ENCODE data around the gene PHF3.
"Not testable (repeated sequence)": the region's sequence is repeated elsewhere in the genome, so short reads cannot be mapped to it uniquely, and the experiment has no call there.

The PHF3 gene

DNA sequence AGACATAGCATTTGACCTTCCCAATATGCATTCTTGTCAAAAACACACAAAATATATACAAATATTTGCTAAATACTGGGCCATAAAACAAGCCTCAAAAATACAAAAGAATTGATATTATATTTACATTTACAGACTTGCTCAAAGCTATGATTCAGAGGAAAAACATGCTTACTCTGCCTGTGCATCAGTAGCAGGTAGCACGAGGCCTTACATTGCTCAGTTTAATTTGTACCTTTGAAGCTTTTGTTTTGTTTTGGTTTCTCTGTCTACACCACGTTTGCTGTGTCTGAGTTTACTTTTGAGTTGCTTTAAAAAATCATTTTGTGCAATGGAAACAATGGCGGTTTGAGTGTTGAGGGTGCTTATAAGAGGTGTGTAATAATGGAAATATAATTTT lies 99.3 kb downstream of the PHF3 start:
- no peaks in the 10 kb centered on the region for H3K4me1 ChIP-seq (ENCODE audit: control insufficient read depth, insufficient read depth, low read length)
- 93 to 94% methylated on average over 2 of the region's 3 CpGs for WGBS, 2 experiments
- H3K36me3 ChIP-seq (ENCODE audit: control insufficient read depth, insufficient read depth, low read length), result no peaks in the 10 kb centered on the region
- H3K27me3 ChIP-seq (ENCODE audit: control insufficient read depth, insufficient read depth, low read length, poor library complexity, severe bottlenecking), result no peaks in the 10 kb centered on the region
- no peaks in the 10 kb centered on the region for H3K9me3 ChIP-seq (ENCODE audit: control insufficient read depth, low read length)
- H3K27ac ChIP-seq (ENCODE audit: insufficient read depth, low read depth, low read length, poor library complexity, severe bottlenecking), result no peak overlapping the region
- no peak overlapping the region for H3K4me3 ChIP-seq (ENCODE audit: insufficient read depth, low read depth, low read length)

GRCh38 chr6:63738190-63738589 lies 102.6 kb downstream of the PHF3 start:
- not testable (repeated sequence) for H3K4me1 ChIP-seq (ENCODE audit: control insufficient read depth, insufficient read depth, low read length); H3K4me3 ChIP-seq (ENCODE audit: insufficient read depth, low read depth, low read length); H3K27me3 ChIP-seq (ENCODE audit: control insufficient read depth, insufficient read depth, low read length, poor library complexity, severe bottlenecking); H3K27ac ChIP-seq (ENCODE audit: insufficient read depth, low read depth, low read length, poor library complexity, severe bottlenecking); H3K36me3 ChIP-seq (ENCODE audit: control insufficient read depth, insufficient read depth, low read length); H3K9me3 ChIP-seq (ENCODE audit: control insufficient read depth, low read length)
- no CpG with 5 or more reads among the region's 2 CpGs for WGBS, 2 experiments

- Histone ChIP-seq H3K27me3 (ENCODE audit: control insufficient read depth, insufficient read depth, low read length, poor library complexity, severe bottlenecking) (no peaks in the 10 kb centered on the region), H3K4me3 (ENCODE audit: insufficient read depth, low read depth, low read length) (no peak overlapping the region), H3K36me3 (ENCODE audit: control insufficient read depth, insufficient read depth, low read length) (no peaks in the 10 kb centered on the region), H3K9me3 (ENCODE audit: control insufficient read depth, low read length) (no peaks in the 10 kb centered on the region), H3K4me1 (ENCODE audit: control insufficient read depth, insufficient read depth, low read length) (no peaks in the 10 kb centered on the region), H3K27ac (ENCODE audit: insufficient read depth, low read depth, low read length, poor library complexity, severe bottlenecking) (no peak overlapping the region)
- WGBS, 2 experiments, result 70 to 93% methylated on average over 1 of the region's 1 CpG
These were observed 103.6 kb downstream of the PHF3 start for GRCh38 chr6:63739094-63739687.

- Histone ChIP-seq H3K4me1 (ENCODE audit: control insufficient read depth, insufficient read depth, low read length) (no peaks in the 10 kb centered on the region), H3K27ac (ENCODE audit: insufficient read depth, low read depth, low read length, poor library complexity, severe bottlenecking) (no peak overlapping the region), H3K9me3 (ENCODE audit: control insufficient read depth, low read length) (no peaks in the 10 kb centered on the region), H3K4me3 (ENCODE audit: insufficient read depth, low read depth, low read length) (no peak overlapping the region), H3K27me3 (ENCODE audit: control insufficient read depth, insufficient read depth, low read length, poor library complexity, severe bottlenecking) (no peaks in the 10 kb centered on the region), H3K36me3 (ENCODE audit: control insufficient read depth, insufficient read depth, low read length) (no peaks in the 10 kb centered on the region)
- 87 to 100% methylated on average over 1 to 2 of the region's 2 CpGs for WGBS, 2 experiments
These were observed 105.1 kb downstream of the PHF3 start for GRCh38 chr6:63740709-63741108.

GRCh38 chr6:63742060-63742459 lies 106.5 kb downstream of the PHF3 start:
- Histone ChIP-seq H3K27me3 (ENCODE audit: control insufficient read depth, insufficient read depth, low read length, poor library complexity, severe bottlenecking) (no peaks in the 10 kb centered on the region), H3K27ac (ENCODE audit: insufficient read depth, low read depth, low read length, poor library complexity, severe bottlenecking) (no peak overlapping the region), H3K4me3 (ENCODE audit: insufficient read depth, low read depth, low read length) (no peak overlapping the region), H3K36me3 (ENCODE audit: control insufficient read depth, insufficient read depth, low read length) (no peaks in the 10 kb centered on the region), H3K4me1 (ENCODE audit: control insufficient read depth, insufficient read depth, low read length) (no peaks in the 10 kb centered on the region), H3K9me3 (ENCODE audit: control insufficient read depth, low read length) (no peaks in the 10 kb centered on the region)

GRCh38 chr6:63743691-63744090 lies 108.1 kb downstream of the PHF3 start:
- Histone ChIP-seq H3K27me3 (ENCODE audit: control insufficient read depth, insufficient read depth, low read length, poor library complexity, severe bottlenecking) (no peaks in the 10 kb centered on the region), H3K4me1 (ENCODE audit: control insufficient read depth, insufficient read depth, low read length) (no peaks in the 10 kb centered on the region), H3K27ac (ENCODE audit: insufficient read depth, low read depth, low read length, poor library complexity, severe bottlenecking) (no peak overlapping the region), H3K36me3 (ENCODE audit: control insufficient read depth, insufficient read depth, low read length) (no peaks in the 10 kb centered on the region), H3K4me3 (ENCODE audit: insufficient read depth, low read depth, low read length) (no peak overlapping the region), H3K9me3 (ENCODE audit: control insufficient read depth, low read length) (no peaks in the 10 kb centered on the region)

GRCh38 chr6:63744810-63745209 lies 109.2 kb downstream of the PHF3 start:
- H3K36me3 ChIP-seq (ENCODE audit: control insufficient read depth, insufficient read depth, low read length), result no peaks in the 10 kb centered on the region
- no peaks in the 10 kb centered on the region for H3K27me3 ChIP-seq (ENCODE audit: control insufficient read depth, insufficient read depth, low read length, poor library complexity, severe bottlenecking)
- no peaks in the 10 kb centered on the region for H3K9me3 ChIP-seq (ENCODE audit: control insufficient read depth, low read length)
- 84 to 86% methylated on average over 4 of the region's 4 CpGs for WGBS, 2 experiments
- H3K4me3 ChIP-seq (ENCODE audit: insufficient read depth, low read depth, low read length), result no peak overlapping the region
- H3K27ac ChIP-seq (ENCODE audit: insufficient read depth, low read depth, low read length, poor library complexity, severe bottlenecking), result no peak overlapping the region
- no peaks in the 10 kb centered on the region for H3K4me1 ChIP-seq (ENCODE audit: control insufficient read depth, insufficient read depth, low read length)

DNA sequence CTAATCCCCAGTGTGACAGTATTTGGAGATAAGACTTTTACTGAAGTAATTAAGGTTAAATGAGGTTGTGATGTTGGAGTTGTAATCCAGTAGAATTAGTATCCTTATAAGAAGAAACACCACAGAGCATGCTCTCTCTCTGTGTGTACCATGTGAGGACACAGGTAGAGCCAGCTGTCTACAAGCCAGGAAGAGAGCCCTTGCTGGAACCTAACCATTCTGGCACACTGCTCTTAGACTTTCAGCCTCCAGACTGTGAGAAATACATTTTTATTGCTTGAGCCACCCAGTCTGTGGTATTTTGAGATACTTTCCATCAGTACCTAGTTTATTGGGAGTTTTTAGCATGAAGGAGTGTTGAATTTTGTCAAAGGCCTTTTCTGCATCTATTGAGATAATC lies 110.2 kb downstream of the PHF3 start:
- no peaks in the 10 kb centered on the region for H3K27me3 ChIP-seq (ENCODE audit: control insufficient read depth, insufficient read depth, low read length, poor library complexity, severe bottlenecking)
- no peak overlapping the region for H3K27ac ChIP-seq (ENCODE audit: insufficient read depth, low read depth, low read length, poor library complexity, severe bottlenecking)
- no peak overlapping the region for H3K4me3 ChIP-seq (ENCODE audit: insufficient read depth, low read depth, low read length)
- no peaks in the 10 kb centered on the region for H3K9me3 ChIP-seq (ENCODE audit: control insufficient read depth, low read length)
- no peaks in the 10 kb centered on the region for H3K4me1 ChIP-seq (ENCODE audit: control insufficient read depth, insufficient read depth, low read length)
- no peaks in the 10 kb centered on the region for H3K36me3 ChIP-seq (ENCODE audit: control insufficient read depth, insufficient read depth, low read length)

- Histone ChIP-seq H3K9me3 (ENCODE audit: control insufficient read depth, low read length) (no peaks in the 10 kb centered on the region), H3K4me3 (ENCODE audit: insufficient read depth, low read depth, low read length) (no peak overlapping the region), H3K27ac (ENCODE audit: insufficient read depth, low read depth, low read length, poor library complexity, severe bottlenecking) (no peak overlapping the region), H3K36me3 (ENCODE audit: control insufficient read depth, insufficient read depth, low read length) (no peaks in the 10 kb centered on the region), H3K27me3 (ENCODE audit: control insufficient read depth, insufficient read depth, low read length, poor library complexity, severe bottlenecking) (no peaks in the 10 kb centered on the region), H3K4me1 (ENCODE audit: control insufficient read depth, insufficient read depth, low read length) (no peaks in the 10 kb centered on the region)
- WGBS, 2 experiments, result 87% methylated on average over 2 of the region's 2 CpGs; no CpG with 5 or more reads in 1 of the 2 experiments
These were observed 114.8 kb downstream of the PHF3 start for GRCh38 chr6:63750400-63750799.

GRCh38 chr6:63757275-63757674 lies 121.7 kb downstream of the PHF3 start:
- H3K27ac ChIP-seq (ENCODE audit: insufficient read depth, low read depth, low read length, poor library complexity, severe bottlenecking); H3K9me3 ChIP-seq (ENCODE audit: control insufficient read depth, low read length); H3K4me1 ChIP-seq (ENCODE audit: control insufficient read depth, insufficient read depth, low read length); H3K4me3 ChIP-seq (ENCODE audit: insufficient read depth, low read depth, low read length); H3K36me3 ChIP-seq (ENCODE audit: control insufficient read depth, insufficient read depth, low read length); H3K27me3 ChIP-seq (ENCODE audit: control insufficient read depth, insufficient read depth, low read length, poor library complexity, severe bottlenecking): not testable (repeated sequence)

GRCh38 chr6:63757826-63758225 lies 122.2 kb downstream of the PHF3 start:
- no peak overlapping the region for H3K27ac ChIP-seq (ENCODE audit: insufficient read depth, low read depth, low read length, poor library complexity, severe bottlenecking)
- H3K4me3 ChIP-seq (ENCODE audit: insufficient read depth, low read depth, low read length), result no peak overlapping the region
- H3K9me3 ChIP-seq (ENCODE audit: control insufficient read depth, low read length), result no peaks in the 10 kb centered on the region
- H3K27me3 ChIP-seq (ENCODE audit: control insufficient read depth, insufficient read depth, low read length, poor library complexity, severe bottlenecking), result no peaks in the 10 kb centered on the region
- 82 to 100% methylated on average over 1 of the region's 1 CpG for WGBS, 2 experiments
- H3K36me3 ChIP-seq (ENCODE audit: control insufficient read depth, insufficient read depth, low read length), result no peaks in the 10 kb centered on the region
- no peaks in the 10 kb centered on the region for H3K4me1 ChIP-seq (ENCODE audit: control insufficient read depth, insufficient read depth, low read length)

Measured in ectodermal cell (in vitro differentiated cells).